ENCODE measurements around the gene FOXK1.
A peak's percentile ranks its signal among the peaks of the same experiment; 100 is the strongest.
"Not testable (repeated sequence)": the region's sequence is repeated elsewhere in the genome, so short reads cannot be mapped to it uniquely, and the experiment has no call there.

Gene FOXK1

DNA sequence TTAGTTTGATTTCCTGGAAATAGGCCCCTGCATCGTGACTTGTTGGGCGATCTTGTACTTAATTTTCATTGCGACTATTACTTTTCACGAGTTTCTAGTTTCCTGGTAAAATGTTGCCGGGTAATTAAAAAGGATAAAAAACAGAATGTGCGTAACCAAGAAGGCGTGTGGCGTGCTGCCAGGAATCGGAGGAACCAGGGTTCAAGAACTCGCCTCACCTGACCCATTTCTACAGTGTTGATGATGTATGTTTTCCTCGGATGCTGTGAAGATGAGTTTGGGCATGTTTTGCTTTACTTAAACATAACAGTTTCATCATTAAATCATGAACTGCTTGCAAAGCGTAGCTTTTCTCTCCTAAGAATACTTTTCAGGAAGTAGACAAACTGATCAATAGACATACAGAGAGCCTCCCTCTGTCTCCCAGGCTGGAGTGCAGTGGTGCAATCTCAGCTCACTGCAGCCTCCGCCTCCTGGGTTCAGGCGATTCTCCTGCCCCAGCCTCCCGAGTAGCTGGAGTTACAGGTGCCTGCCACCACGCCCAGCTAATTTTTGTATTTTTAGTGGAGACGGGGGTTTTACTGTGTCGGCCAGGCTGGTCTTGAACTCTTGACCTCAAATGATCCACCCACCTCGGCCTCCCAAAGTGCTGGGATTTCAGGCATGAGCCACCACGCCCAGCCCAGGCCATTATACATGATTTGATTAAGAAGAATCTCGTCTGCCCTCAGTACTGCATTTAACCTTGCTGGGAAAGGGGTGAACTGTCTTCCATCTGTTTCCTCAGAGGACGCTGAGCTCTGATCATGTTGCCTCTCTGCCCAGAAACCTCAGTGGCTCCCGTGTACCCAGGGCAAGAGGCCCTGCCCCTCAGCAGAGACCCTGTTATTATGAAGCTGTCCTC, 9.1 kb downstream of the FOXK1 start:
- TF ChIP-seq, protein P1, sequence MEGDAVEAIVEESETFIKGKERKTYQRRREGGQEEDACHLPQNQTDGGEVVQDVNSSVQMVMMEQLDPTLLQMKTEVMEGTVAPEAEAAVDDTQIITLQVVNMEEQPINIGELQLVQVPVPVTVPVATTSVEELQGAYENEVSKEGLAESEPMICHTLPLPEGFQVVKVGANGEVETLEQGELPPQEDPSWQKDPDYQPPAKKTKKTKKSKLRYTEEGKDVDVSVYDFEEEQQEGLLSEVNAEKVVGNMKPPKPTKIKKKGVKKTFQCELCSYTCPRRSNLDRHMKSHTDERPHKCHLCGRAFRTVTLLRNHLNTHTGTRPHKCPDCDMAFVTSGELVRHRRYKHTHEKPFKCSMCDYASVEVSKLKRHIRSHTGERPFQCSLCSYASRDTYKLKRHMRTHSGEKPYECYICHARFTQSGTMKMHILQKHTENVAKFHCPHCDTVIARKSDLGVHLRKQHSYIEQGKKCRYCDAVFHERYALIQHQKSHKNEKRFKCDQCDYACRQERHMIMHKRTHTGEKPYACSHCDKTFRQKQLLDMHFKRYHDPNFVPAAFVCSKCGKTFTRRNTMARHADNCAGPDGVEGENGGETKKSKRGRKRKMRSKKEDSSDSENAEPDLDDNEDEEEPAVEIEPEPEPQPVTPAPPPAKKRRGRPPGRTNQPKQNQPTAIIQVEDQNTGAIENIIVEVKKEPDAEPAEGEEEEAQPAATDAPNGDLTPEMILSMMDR (IDR thresholded peaks at IDR 0.05; ENCODE audit: low read length, missing control alignments) = no peak
- no peak overlapping the region for H3K4me3 ChIP-seq (replicated peaks; ENCODE audit: low read depth, low read length)
- DNase-seq (ENCODE audit: low read depth) = no peak

DNA sequence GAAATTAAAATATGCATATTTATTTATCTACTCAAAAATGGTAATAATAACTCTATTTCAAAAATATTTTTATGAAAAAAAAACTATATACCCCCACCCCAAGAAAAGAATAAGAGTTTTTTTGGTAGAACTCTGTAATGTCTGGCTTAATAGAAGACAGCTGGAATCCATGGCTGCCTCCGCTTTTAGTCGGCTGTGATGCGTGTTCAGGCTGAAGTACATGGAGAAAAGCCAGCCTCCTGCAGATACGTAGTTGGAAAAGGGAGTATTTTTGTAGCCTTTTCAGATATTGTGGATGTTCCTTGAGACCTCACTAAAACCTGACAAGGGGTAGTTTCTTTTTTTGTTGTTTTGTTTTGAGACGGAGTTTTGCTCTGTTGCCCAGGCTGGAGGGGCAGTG, 10.0 kb downstream of the FOXK1 start:
- TF ChIP-seq, protein P1 (IDR thresholded peaks at IDR 0.05; ENCODE audit: low read length, missing control alignments) = no peak
- peak; percentile 62 for DNase-seq (ENCODE audit: low read depth)
- H3K4me3 ChIP-seq (replicated peaks; ENCODE audit: low read depth, low read length) = no peak overlapping the region

DNA sequence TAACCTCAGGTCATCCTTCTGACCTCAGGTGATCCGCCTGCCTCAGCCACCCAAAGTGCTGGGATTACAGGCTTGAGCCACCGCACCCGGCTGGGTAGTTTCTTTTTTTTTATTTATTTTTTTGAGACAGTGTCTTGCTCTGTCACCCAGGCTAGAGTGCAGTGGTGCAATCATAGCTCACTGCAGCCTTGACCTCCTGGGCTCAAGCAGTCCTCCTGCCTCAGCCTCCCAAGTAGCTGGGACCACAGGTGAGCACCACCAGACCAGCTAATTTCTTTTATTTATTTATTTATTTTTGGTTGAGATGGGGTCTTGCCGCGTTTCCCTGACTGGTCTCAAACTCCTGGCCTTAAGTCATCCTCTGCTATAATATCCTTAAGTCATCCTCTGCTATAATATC, 10.5 kb downstream of the FOXK1 start:
- H3K4me3 ChIP-seq (replicated peaks; ENCODE audit: low read depth, low read length); DNase-seq (ENCODE audit: low read depth): not testable (repeated sequence)

DNA sequence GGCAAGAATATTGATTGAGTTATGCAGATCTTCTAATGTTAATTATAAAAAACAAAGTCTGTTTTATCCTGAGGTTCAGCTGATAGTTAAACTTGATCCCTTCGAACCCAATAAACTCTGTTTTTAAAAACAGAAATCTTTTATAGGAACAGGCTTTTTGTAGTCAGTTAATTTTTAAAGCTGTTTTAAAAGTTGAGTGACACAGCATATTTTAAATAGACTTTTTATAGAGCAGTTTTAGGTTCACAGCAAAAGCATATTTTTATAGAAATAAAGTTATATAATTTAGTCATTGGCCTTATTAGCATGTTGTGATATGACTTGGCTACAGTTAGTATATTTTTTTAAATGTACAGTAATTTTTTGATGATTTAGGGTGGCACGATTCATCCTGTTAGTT, 11.1 kb downstream of the FOXK1 start:
- TF ChIP-seq, protein P1 (IDR thresholded peaks at IDR 0.05; ENCODE audit: low read length, missing control alignments) = no peak
- H3K4me3 ChIP-seq (replicated peaks; ENCODE audit: low read depth, low read length) = no peak overlapping the region
- DNase-seq (ENCODE audit: low read depth) = no peak

DNA sequence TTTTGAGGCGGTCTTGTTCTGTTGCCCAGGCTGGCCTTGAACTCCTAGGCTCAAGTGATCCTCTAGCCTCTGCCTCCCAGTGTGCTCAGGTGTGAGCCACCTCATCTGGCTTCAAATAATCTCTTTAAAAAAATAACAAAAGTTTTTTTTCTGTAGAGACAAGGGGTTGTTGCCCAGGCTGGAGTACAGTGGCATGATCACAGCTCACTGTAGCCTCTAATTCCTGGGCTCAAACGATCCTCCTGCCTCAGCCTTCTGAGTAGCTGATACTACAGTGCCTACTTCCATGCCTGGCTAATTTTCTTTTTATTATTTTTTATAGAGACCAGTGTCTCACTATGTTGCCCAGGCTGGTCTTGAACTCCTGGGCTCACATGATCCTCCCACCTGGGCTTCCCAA, 11.7 kb downstream of the FOXK1 start:
- TF ChIP-seq, protein P1 (IDR thresholded peaks at IDR 0.05; ENCODE audit: low read length, missing control alignments) = no peak
- no peak for DNase-seq (ENCODE audit: low read depth)
- no peak overlapping the region for H3K4me3 ChIP-seq (replicated peaks; ENCODE audit: low read depth, low read length)

DNA sequence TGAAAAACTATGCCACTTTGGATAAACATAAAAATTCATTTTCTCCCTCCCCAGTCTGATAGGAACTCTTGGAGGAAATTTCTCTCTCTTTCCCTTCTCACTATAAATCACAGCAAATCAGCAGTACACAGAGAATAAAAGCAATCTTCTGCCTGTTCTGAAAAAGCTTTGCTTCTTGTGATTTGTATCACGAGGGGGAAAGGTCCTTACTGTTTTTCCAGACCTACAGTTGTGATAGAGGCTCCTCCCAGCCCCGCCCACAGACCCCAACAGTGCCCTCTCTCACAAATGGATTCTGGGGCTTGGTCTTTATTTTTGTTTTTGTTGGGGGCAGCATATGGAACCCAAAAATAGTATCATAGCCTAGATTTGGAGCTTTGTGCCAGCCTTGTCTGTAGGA, 12.2 kb downstream of the FOXK1 start:
- DNase-seq (ENCODE audit: low read depth) = no peak
- TF ChIP-seq, protein P1 (IDR thresholded peaks at IDR 0.05; ENCODE audit: low read length, missing control alignments) = no peak
- no peak overlapping the region for H3K4me3 ChIP-seq (replicated peaks; ENCODE audit: low read depth, low read length)

DNA sequence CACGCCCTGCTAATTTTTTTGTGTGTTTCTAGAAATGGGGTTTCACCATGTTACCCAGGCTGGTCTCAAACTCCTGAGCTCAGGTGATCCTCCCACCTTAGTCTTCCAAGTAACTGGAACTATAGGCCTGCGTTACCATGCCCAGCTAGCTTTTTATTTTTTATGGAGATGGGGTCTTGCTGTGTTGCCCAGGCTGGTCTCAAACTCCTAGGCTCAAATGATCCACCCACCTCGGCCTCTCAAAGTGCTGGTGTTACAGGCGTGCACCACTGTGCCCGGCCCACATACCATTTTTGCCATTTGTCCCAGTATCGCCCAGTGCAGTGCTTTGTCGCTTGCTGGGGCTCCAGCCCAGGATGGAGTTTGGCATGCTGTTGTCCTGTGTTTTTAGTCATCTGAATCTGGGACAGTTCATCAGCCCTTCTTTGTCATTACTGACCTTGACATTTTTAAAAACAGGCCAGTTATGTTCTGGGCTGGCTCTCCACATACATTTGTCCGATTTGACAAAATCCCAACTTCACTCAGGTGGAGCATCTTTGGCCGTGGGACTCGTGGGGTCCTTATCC, 16.7 kb downstream of the FOXK1 start:
- TF ChIP-seq, protein P1 (IDR thresholded peaks at IDR 0.05; ENCODE audit: low read length, missing control alignments) = no peak
- no peak overlapping the region for H3K4me3 ChIP-seq (replicated peaks; ENCODE audit: low read depth, low read length)
- DNase-seq (ENCODE audit: low read depth) = no peak

Measured in fibroblast of pulmonary artery (primary cell).